Neural progenitor cell (in vitro differentiated cells): ENCODE results near the gene LRP1-AS.

Experiments used
- CTCF ChIP-seq: fragments of 200-600 bp; sonication (generic); IDR thresholded peaks from 2 replicates; pipeline ENCODE4 v1.5.1; 2017; ENCODE audit warnings: antibody characterized with exemption, mild to moderate bottlenecking
- EZH2 ChIP-seq: fragments of 200-600 bp; sonication (generic); IDR thresholded peaks from 2 replicates; pipeline ENCODE4 v1.6.1; 2017; ENCODE audit warnings: antibody characterized with exemption, mild to moderate bottlenecking, moderate library complexity
- EZH2phosphoT487 ChIP-seq: fragments of 200-600 bp; sonication (generic); IDR thresholded peaks from 2 replicates; pipeline ENCODE4 v1.6.1; 2017; ENCODE audit warnings: antibody characterized with exemption

- no peak for TF ChIP-seq EZH2phosphoT487
- no peak for TF ChIP-seq CTCF
- TF ChIP-seq EZH2: no peak
Observed at GRCh38 chr12:57123813-57124212, 23.6 kb downstream of the LRP1-AS start.
